Measurements from ENCODE around the gene HIKESHI.

HIKESHI gene, protein sequence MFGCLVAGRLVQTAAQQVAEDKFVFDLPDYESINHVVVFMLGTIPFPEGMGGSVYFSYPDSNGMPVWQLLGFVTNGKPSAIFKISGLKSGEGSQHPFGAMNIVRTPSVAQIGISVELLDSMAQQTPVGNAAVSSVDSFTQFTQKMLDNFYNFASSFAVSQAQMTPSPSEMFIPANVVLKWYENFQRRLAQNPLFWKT

GRCh38 chr11:86302092-86302793 is at the start of gene HIKESHI:
Gene HIKESHI (plus strand): TSS chr11:86302240. CDS start chr11:86302449, 209 bp downstream.
- H3K4me3 ChIP-seq (ENCODE audit: low read depth, low read length) = peak within 1 kb of the TSS; percentile 93
- DNase-seq (ENCODE audit: low read depth) = peak; percentile 99
- TF ChIP-seq, protein P1, sequence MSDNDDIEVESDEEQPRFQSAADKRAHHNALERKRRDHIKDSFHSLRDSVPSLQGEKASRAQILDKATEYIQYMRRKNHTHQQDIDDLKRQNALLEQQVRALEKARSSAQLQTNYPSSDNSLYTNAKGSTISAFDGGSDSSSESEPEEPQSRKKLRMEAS (IDR thresholded peaks at IDR 0.05; ENCODE audit: low read depth, low read length) = 0 out of 2 replicates have a peak, but pooled peaks have one; percentile 33
- peak; percentile 94 for TF ChIP-seq MYC (IDR thresholded peaks at IDR 0.05; ENCODE audit: low read depth, low read length)
- TF ChIP-seq, protein P2, sequence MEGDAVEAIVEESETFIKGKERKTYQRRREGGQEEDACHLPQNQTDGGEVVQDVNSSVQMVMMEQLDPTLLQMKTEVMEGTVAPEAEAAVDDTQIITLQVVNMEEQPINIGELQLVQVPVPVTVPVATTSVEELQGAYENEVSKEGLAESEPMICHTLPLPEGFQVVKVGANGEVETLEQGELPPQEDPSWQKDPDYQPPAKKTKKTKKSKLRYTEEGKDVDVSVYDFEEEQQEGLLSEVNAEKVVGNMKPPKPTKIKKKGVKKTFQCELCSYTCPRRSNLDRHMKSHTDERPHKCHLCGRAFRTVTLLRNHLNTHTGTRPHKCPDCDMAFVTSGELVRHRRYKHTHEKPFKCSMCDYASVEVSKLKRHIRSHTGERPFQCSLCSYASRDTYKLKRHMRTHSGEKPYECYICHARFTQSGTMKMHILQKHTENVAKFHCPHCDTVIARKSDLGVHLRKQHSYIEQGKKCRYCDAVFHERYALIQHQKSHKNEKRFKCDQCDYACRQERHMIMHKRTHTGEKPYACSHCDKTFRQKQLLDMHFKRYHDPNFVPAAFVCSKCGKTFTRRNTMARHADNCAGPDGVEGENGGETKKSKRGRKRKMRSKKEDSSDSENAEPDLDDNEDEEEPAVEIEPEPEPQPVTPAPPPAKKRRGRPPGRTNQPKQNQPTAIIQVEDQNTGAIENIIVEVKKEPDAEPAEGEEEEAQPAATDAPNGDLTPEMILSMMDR (IDR thresholded peaks at IDR 0.05; ENCODE audit: low read depth, low read length) = no peak
- peak; percentile 84 for TF ChIP-seq POLR2A (IDR thresholded peaks at IDR 0.05; ENCODE audit: extremely low read depth, insufficient read length)

DNA sequence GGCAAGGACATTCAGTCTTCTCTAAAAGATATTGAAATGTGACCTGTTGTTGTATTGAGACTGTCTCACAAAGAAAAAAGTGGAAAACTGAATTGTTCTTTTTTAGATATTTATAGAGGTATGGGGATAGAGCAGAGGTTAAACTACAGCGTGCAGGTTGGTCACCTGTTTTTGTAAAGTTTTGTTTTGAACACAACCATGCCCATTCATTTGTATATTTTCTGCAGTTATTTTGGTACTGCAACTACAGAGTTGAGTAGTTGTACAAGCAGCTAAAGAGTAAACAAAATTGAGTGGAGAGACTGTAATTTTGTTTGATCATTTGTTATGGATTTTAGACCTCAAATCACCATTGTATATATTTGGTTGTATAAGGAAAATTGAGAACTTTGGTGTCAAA is 46.1 kb upstream of the HIKESHI start:
- no peak for DNase-seq (ENCODE audit: low read depth)
- H3K4me3 ChIP-seq (ENCODE audit: low read depth, low read length) = no peak overlapping the region
- TF ChIP-seq MYC (IDR thresholded peaks at IDR 0.05; ENCODE audit: low read depth, low read length) (no peak), POLR2A (IDR thresholded peaks at IDR 0.05; ENCODE audit: extremely low read depth, insufficient read length) (no peak)
- TF ChIP-seq, protein P1 (IDR thresholded peaks at IDR 0.05; ENCODE audit: low read depth, low read length) = no peak
- TF ChIP-seq, protein P2 (IDR thresholded peaks at IDR 0.05; ENCODE audit: low read depth, low read length) = no peak

GRCh38 chr11:86256608-86257007 is 45.4 kb upstream of the HIKESHI start:
- no peak overlapping the region for H3K4me3 ChIP-seq (ENCODE audit: low read depth, low read length)
- TF ChIP-seq MYC (IDR thresholded peaks at IDR 0.05; ENCODE audit: low read depth, low read length) = no peak
- DNase-seq (ENCODE audit: low read depth) = no peak

- no peak overlapping the region for H3K4me3 ChIP-seq (ENCODE audit: low read depth, low read length)
- DNase-seq (ENCODE audit: low read depth) = no peak
- TF ChIP-seq, protein P1 (IDR thresholded peaks at IDR 0.05; ENCODE audit: low read depth, low read length) = no peak
- TF ChIP-seq POLR2A (IDR thresholded peaks at IDR 0.05; ENCODE audit: extremely low read depth, insufficient read length) (no peak), MYC (IDR thresholded peaks at IDR 0.05; ENCODE audit: low read depth, low read length) (no peak)
- TF ChIP-seq, protein P2 (IDR thresholded peaks at IDR 0.05; ENCODE audit: low read depth, low read length) = no peak
These were observed 44.6 kb upstream of the HIKESHI start for GRCh38 chr11:86257446-86257845.

- H3K4me3 ChIP-seq (ENCODE audit: low read depth, low read length) = no peak overlapping the region
- DNase-seq (ENCODE audit: low read depth) = no peak
- TF ChIP-seq MYC (IDR thresholded peaks at IDR 0.05; ENCODE audit: low read depth, low read length) (no peak), POLR2A (IDR thresholded peaks at IDR 0.05; ENCODE audit: extremely low read depth, insufficient read length) (no peak)
These were observed 42.3 kb upstream of the HIKESHI start for GRCh38 chr11:86259730-86260129.

DNA sequence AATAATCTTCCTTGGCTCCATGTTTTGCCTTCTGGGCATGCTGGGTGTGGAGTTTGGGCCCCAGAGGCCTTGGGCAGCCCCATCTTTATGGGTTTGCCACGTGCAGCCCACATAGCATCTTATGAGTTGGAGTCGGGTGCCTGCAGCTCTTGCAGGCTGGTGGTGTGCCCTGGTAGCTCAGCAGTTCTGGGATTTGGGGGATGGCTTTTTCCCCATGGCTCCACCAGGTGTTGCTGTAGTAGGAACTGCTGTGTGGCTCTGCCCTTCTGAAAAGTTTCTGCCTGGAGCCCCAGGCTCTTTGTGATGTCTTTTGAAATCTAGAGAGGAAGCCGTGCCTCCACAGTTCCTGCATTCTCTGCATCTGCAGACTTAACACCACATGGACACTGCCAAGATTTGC is 40.7 kb upstream of the HIKESHI start:
- TF ChIP-seq, protein P2 (IDR thresholded peaks at IDR 0.05; ENCODE audit: low read depth, low read length) = no peak
- TF ChIP-seq, protein P1 (IDR thresholded peaks at IDR 0.05; ENCODE audit: low read depth, low read length) = no peak
- no peak for TF ChIP-seq POLR2A (IDR thresholded peaks at IDR 0.05; ENCODE audit: extremely low read depth, insufficient read length)
- TF ChIP-seq MYC (IDR thresholded peaks at IDR 0.05; ENCODE audit: low read depth, low read length) = no peak
- no peak for DNase-seq (ENCODE audit: low read depth)
- no peak overlapping the region for H3K4me3 ChIP-seq (ENCODE audit: low read depth, low read length)

Measured in NB4 (cell line).